HG03025 (cell line): ENCODE measurements around the gene SLC26A11.
"Not testable (repeated sequence)": the region's sequence is repeated elsewhere in the genome, so short reads cannot be mapped to it uniquely, and the experiment has no call there.

Source experiments
- ATAC-seq: cut with Tn5 transposase; IDR thresholded peaks from one replicate; pipeline ENCODE4 v1.9.1; 2021; ENCODE audit warnings: mild to moderate bottlenecking, moderate library complexity; ENCODE audit not compliant: unreplicated experiment, low FRiP score

The SLC26A11 gene

GRCh38 chr17:80237386-80237785, 17.2 kb downstream of the SLC26A11 start:
- ATAC-seq: no peak

GRCh38 chr17:80242505-80242904, 22.3 kb downstream of the SLC26A11 start:
- no peak for ATAC-seq

DNA sequence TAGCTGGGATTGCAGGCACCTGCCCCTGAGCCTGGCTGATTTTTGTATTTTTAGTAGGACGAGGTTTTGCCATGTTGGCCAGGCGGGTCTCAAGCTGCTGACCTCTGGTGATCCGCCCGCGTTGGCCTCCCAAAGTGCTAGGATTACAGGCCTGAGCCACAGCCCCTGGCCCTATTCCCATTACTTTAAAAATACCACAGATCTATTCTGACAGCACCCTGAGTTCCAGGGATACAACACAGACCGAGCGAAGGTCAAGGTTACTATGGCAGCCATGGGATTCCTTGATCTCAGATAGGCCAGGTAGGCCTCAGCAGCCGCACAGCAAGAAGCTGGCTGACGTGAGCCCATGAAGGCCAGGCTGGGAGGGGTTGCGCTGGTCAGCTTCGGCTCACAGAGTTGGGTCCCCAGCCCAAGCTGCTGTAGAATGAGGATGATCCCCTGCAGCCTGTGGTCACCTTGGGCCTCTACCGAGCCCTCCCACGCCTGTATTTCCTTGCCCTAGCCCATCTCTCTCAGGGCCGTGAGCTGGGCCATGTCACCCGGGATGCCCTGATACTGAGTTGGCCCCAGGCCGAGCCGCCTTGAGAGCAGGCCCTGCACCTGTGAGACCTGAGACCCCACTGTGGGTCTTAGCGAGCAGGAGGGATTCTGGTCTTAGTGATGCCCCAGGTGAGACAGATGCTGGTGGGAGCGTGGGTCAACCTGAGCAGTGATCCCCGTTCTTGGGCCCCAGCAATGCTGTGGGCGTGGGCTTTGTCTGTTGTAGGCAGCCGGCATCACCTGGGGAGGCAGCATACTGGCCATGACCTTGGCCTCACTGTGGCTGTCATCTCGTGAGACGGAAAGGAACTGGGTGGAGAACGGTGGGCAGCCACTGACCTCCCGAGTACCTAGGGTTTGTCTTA, 23.6 kb downstream of the SLC26A11 start:
- ATAC-seq: no peak

GRCh38 chr17:80244448-80244847, 24.2 kb downstream of the SLC26A11 start:
- not testable (repeated sequence) for ATAC-seq

DNA sequence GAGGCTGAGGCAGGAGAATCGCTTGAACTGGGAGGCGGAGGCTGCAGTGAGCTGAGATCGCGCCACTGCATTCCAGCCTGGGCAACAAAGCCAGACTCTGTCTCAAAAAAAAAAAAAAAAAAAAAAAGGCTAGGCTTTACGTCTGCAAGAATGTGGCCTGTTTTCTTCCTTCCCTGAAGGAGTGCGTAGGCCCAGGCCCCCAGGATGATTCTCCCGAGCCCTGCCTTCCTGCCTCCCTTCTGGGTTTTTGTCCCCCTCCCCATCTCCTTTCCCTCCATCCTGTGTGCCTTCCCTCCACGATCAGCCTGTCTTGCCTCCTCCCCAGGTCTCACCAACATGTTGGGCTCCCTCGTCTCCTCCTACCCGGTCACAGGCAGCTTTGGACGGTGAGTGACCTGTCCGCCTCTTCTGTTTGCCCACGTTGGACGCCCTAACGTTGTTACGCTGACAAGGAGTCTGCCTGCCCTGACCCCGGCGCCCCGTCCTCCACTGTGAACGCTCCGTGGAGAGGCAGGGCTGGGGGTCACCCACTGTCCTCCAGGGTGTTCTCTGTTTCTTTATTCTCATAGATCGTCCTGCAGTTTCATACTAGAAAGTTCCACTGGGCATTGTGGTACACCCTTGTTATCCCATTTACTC, 24.8 kb downstream of the SLC26A11 start:
- no peak for ATAC-seq

GRCh38 chr17:80245566-80246265, 25.5 kb downstream of the SLC26A11 start:
- ATAC-seq: no peak

DNA sequence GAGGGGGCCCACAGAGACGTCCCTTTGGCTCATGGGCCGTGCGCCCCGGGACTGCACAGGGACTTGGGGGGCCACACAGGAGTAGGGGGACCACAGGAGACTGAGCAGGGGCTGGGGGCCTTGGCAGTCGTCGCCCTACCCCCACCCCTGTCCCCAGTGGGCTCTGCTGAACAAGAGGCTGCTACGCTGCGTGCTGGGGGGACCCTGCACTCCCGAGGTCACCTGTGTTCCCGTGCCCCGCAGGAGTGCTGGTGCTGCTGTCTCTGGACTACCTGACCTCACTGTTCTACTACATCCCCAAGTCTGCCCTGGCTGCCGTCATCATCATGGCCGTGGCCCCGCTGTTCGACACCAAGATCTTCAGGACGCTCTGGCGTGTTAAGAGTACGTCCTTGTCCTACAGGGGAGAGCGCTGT, 26.0 kb downstream of the SLC26A11 start:
- no peak for ATAC-seq

DNA sequence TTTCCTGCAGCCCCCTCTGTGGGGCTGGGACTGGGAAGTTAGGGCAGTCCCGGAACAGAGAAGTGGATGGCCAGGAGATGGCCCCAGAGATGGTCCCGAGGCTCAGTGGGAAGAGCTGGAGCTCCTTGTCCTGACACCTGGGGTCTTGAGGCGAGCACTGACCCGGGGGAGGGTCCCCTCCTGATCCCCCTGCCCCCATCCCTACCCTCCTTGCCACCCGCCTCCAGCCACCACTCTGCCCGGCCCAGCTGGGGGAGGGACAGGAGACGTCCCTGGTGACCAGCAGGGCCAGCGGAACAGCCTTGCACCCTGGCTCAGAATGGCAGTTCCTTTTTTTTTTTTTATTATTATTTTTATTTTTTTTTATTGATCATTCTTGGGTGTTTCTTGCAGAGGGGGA, 26.5 kb downstream of the SLC26A11 start:
- no peak for ATAC-seq

GRCh38 chr17:80247561-80247960, 27.3 kb downstream of the SLC26A11 start:
- no peak for ATAC-seq

DNA sequence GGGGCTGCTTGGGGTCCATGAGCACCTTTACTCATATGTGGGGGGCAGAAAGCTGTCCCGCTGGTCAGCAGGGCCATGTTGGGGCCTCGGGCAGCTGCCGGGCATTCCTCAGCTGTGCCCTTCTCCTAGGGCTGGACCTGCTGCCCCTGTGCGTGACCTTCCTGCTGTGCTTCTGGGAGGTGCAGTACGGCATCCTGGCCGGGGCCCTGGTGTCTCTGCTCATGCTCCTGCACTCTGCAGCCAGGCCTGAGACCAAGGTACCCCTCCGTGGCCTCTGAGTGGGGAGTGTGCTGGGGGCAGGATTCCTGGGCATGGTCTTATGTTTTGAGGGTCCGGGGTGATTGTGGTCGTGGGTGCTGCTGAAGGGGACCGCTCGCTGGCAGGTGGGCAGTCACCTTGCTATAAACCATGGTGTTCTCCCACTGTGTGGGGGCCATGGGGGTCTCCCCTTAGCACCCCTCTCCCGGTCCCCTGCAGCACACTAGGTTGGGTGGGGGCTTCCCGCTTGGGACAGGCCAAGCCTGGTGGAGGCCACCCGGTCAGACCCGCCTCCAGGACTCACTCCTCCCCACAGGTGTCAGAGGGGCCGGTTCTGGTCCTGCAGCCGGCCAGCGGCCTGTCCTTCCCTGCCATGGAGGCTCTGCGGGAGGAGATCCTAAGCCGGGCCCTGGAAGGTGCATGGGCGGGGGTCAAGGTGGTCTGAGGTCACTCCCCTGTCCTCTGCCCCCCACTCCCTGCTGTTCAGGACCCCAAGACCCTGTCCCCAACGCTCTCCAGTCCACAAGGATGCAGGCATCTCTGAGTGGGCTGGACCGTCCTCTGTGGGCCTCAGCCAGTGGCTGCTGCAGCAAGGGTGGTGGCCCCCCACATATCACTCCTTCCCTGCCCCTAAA, 28.0 kb downstream of the SLC26A11 start:
- ATAC-seq: no peak

DNA sequence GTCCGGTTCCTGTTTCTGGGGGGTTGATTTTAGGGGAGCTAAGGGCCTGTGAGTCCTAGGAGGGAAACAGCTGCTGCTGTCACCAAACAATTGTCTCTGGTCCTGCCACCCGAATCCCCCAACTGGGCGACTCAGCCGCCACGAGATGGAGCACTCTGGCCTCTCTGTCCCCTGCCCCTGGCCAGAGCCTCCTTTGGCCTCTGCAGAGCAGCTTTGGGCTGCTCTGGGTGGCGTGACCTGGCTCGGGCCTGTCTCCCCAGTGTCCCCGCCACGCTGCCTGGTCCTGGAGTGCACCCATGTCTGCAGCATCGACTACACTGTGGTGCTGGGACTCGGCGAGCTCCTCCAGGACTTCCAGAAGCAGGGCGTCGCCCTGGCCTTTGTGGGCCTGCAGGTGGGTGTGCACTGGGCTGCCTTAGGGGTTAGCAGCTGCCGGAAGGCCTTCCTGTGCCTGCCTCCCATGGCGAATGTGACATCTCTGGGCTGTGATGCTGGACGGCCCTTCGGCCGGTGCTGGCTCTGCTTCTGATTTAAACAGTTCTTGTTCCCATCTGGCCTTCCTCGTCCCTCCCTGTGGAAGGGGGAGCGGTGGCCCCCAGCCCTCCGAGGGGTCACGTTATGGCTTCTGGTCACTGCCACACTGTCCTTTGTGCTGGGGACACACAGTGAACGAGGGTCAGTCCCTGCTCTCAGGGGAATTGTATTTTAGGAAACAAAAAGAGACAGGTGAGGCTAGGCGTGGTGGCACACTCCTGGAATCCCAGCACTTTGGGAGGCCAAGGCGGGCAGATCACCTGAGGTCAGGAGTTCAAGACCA, 28.9 kb downstream of the SLC26A11 start:
- no peak for ATAC-seq

GRCh38 chr17:80251966-80252365, 31.7 kb downstream of the SLC26A11 start:
- ATAC-seq: no peak

DNA sequence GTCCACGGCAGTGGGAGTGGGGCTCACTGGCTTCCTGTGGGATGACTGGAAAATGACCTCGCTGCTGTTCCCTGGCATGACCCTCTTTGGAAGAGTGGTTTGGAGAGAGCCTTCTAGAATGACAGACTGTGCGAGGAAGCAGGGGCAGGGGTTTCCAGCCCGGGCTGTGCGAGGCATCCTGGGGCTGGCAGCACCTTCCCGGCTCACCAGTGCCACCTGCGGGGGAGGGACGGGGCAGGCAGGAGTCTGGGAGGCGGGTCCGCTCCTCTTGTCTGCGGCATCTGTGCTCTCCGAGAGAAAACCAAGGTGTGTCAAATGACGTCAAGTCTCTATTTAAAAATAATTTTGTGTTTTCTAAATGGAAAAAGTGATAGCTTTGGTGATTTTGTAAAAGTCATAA, 32.6 kb downstream of the SLC26A11 start:
- no peak for ATAC-seq

DNA sequence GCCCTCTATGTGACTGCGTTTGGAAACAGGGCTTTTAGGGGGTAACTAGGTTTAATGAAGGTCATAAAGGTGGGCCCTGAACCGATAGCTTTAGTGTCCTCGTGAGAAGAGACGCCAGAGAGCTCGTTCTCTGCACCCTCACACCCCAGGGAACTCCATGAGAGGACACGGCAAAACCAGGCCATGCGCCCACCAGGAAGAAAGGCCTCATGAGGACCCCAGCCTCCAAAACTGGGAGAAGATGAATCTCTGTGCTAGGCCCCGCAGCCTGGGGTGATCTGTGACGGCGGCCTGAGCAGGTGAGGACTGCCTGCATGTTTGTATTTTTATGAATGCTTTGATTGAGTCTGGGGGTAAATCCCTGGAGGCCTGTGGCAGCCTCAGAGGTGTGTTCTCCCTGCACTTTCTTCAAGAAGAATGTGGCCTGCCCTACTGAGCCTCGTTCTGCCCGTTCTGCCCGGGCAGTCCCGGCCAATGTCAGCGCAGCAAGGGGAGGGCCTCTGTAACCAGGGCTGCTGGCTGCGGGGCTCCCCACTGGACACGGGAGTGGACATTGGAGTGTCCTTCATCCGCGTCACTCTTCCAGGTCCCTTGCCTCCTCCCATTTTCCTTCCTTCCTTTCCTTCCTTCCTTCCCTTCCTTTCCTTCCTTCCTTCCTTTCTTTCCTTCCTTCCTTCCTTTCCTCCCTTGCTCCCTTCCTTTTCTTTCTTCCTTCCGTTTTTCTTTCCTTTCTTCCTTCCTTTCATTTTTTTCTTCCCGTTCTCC, 33.6 kb downstream of the SLC26A11 start:
- ATAC-seq: no peak

DNA sequence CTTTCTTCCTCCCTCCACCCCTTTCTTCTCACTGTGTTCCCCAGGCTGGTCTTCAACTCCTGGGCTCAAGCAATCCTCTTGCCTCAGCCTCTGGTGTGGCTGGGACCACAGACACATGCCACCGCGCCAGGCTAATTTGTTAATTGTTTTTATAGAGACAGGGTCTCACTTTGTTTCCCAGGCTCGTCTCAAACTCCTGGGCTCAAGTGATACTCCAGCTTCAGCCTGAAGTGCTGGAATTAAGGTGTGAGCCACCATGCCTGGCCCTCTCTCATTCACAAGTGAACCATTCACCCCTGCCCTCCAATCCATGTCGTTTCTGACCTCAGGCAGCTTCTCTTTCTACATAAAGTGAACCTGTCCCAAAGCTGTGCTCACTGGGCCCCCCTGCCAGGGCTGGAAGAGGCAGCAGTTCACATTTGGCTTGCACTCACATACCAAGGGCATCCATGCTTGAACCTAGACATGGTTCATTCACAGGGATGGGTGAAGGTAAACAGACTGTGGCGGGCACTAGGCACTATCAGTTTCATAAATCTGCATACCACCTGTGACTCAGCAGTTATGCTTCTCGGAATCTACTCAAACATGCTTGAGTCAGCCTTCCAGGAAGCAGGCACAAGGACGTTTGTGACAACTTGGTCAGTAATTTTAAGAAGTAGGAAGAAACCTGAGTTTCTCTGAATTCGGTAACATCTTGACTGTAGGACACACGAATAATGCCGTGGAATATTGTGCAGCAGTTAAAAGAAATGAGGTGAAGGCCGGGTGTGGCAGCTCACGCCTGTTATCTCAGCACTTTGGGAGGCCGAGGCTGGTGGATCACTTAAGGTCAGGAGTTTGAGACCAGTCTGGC, 34.4 kb downstream of the SLC26A11 start:
- no peak for ATAC-seq

- ATAC-seq: no peak
Measured at GRCh38 chr17:80256034-80256350, 35.8 kb downstream of the SLC26A11 start.

GRCh38 chr17:80257716-80258213, 37.5 kb downstream of the SLC26A11 start:
- ATAC-seq: no peak

DNA sequence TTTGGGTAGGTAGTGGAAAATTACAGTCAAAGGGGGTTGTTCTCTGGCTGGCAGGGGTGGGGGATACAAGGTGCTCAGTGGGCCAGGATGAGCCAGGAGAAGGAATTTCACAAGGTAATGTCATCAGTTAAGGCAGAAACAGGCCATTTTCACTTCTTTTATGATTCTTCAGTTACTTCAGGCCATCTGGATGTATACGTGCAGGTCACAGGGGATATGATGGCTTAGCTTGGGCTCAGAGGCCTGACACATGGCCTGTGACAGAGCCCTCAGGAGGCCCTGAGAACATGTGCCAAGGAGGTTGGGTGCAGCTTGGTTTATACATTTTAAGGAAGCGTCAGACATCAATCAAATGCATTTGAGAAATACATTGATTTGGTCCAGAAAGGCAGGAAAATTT, 38.1 kb downstream of the SLC26A11 start:
- not testable (repeated sequence) for ATAC-seq
